NCI-H128 (cell line): ENCODE measurements around the gene LENG1.

Experiments used
- DNase-seq: peaks from one replicate; lab custom pipeline; 2025; ENCODE audit not compliant: unreplicated experiment; lab: John Stamatoyannopoulos, UW

Gene LENG1

GRCh38 chr19:54114340-54115108 is 45.0 kb downstream of the LENG1 start:
- no peak for DNase-seq

GRCh38 chr19:54109651-54110050 is 49.9 kb downstream of the LENG1 start:
- DNase-seq: no peak

GRCh38 chr19:54108496-54108895 is 51.0 kb downstream of the LENG1 start:
- DNase-seq: no peak

- no peak for DNase-seq
These were observed 51.5 kb downstream of the LENG1 start for GRCh38 chr19:54107876-54108490.

- no peak for DNase-seq
These were observed 52.8 kb downstream of the LENG1 start for GRCh38 chr19:54106716-54107115.

GRCh38 chr19:54105796-54106195 is 53.7 kb downstream of the LENG1 start:
- DNase-seq: no peak
